OCI-LY1 (cell line): Measurements from ENCODE around the gene THAP2.

Experiments
- H2AFZ ChIP-seq: fragments of 200-600 bp; sonication (generic), shearing (Covaris generic); 2 replicates; pipeline ENCODE4 v1.6.0; 2014; ENCODE audit warnings: antibody characterized with exemption, mild to moderate bottlenecking, low read length
- H3F3A ChIP-seq: fragments of 200-600 bp; sonication (generic), shearing (Covaris generic); 2 replicates; pipeline ENCODE4 v1.6.0; 2014; ENCODE audit warnings: mild to moderate bottlenecking, antibody characterized with exemption, low read length, moderate library complexity; ENCODE audit not compliant: insufficient read depth
- H3K27ac ChIP-seq: fragments of 200-600 bp; sonication (generic); 2 replicates; pipeline ENCODE4 v1.5.1; 2014; ENCODE audit warnings: low read length, mixed run types, mild to moderate bottlenecking, low read depth; ENCODE audit not compliant: poor library complexity, severe bottlenecking
- H3K27me3 ChIP-seq: fragments of 200-600 bp; sonication (generic); 2 replicates; pipeline ENCODE4 v1.6.0; 2014; ENCODE audit warnings: antibody characterized with exemption, mild to moderate bottlenecking, low read length, moderate library complexity; ENCODE audit not compliant: insufficient read depth
- H3K36me3 ChIP-seq: fragments of 200-600 bp; sonication (generic); 2 replicates; pipeline ENCODE4 v1.6.1; 2014; ENCODE audit warnings: mild to moderate bottlenecking, antibody characterized with exemption, low read length, moderate library complexity, mixed read lengths; ENCODE audit not compliant: insufficient read depth
- H3K4me1 ChIP-seq: fragments of 200-600 bp; sonication (generic); 2 replicates; pipeline ENCODE4 v1.5.1; 2014; ENCODE audit warnings: mild to moderate bottlenecking, low read length, moderate library complexity; ENCODE audit not compliant: insufficient read depth, severe bottlenecking
- H3K4me2 ChIP-seq: fragments of 200-600 bp; sonication (generic), shearing (Covaris generic); 2 replicates; pipeline ENCODE4 v1.6.1; 2014; ENCODE audit warnings: low read length
- H3K4me3 ChIP-seq: fragments of 200-600 bp; sonication (generic); 2 replicates; pipeline ENCODE4 v1.5.1; 2014; ENCODE audit warnings: low read length, low read depth, mild to moderate bottlenecking, mixed read lengths; ENCODE audit not compliant: poor library complexity, severe bottlenecking
- H3K79me2 ChIP-seq: fragments of 200-600 bp; shearing (Covaris generic); 2 replicates; pipeline ENCODE4 v1.6.1; 2016; ENCODE audit warnings: mixed run types, low read length, mixed read lengths; ENCODE audit not compliant: insufficient read depth
- H3K9ac ChIP-seq: fragments of 200-600 bp; sonication (generic), shearing (Covaris generic); 2 replicates; pipeline ENCODE4 v1.6.1; 2014; ENCODE audit warnings: mild to moderate bottlenecking, low read length, mixed read lengths
- H3K9me2 ChIP-seq: fragments of 200-600 bp; sonication (generic), shearing (Covaris generic); 2 replicates; pipeline ENCODE4 v1.6.1; 2014; ENCODE audit warnings: low read depth, mild to moderate bottlenecking, low read length, mixed read lengths
- H3K9me3 ChIP-seq: fragments of 200-600 bp; shearing (Covaris generic); 2 replicates; pipeline ENCODE4 v1.6.1; 2014; ENCODE audit warnings: low read length, mixed read lengths
- H4K20me1 ChIP-seq: fragments of 200-600 bp; sonication (generic), shearing (Covaris generic); 2 replicates; pipeline ENCODE4 v1.6.0; 2016; ENCODE audit warnings: mild to moderate bottlenecking, low read length; ENCODE audit not compliant: insufficient read depth
- EZH2 ChIP-seq: fragments of 200-600 bp; sonication (generic), shearing (Covaris generic); IDR thresholded peaks from 2 replicates; pipeline ENCODE4 v1.8.0; 2017; ENCODE audit warnings: borderline replicate concordance, mixed run types, mild to moderate bottlenecking, antibody characterized with exemption, low read length, moderate library complexity, mixed read lengths
- TF ChIP-seq, protein P1 (sequence below): fragments of 200-600 bp; sonication (generic), shearing (Covaris generic); IDR thresholded peaks from 2 replicates; pipeline ENCODE4 v1.5.1; 2017; ENCODE audit warnings: mild to moderate bottlenecking, antibody characterized with exemption, low read length, moderate library complexity, mixed read lengths

The THAP2 gene

DNA sequence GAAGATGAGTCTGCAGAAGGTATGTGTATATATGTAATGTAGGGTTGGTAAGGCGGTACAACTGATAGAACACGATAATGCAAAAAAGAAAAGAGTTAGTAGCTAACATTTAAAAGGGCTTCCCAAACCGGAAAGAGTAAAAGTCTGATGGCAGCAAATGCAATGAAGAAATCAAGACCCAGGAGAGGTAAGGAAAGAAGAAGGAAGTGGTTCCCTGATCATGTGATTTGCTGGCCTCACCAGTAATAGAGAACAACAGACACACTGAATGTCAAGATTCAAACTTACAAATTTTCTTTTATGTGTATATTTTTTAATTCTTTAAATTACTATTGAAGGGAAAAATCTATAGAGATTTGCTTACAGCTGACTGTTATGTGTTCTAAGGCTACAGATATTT, 18.8 kb upstream of the THAP2 start:
- H3K79me2 ChIP-seq, result peaks cover 9% of the 10 kb centered on the region; the same call in 1 of the 2 replicates
- no peak for TF ChIP-seq EZH2
- TF ChIP-seq, protein P1, sequence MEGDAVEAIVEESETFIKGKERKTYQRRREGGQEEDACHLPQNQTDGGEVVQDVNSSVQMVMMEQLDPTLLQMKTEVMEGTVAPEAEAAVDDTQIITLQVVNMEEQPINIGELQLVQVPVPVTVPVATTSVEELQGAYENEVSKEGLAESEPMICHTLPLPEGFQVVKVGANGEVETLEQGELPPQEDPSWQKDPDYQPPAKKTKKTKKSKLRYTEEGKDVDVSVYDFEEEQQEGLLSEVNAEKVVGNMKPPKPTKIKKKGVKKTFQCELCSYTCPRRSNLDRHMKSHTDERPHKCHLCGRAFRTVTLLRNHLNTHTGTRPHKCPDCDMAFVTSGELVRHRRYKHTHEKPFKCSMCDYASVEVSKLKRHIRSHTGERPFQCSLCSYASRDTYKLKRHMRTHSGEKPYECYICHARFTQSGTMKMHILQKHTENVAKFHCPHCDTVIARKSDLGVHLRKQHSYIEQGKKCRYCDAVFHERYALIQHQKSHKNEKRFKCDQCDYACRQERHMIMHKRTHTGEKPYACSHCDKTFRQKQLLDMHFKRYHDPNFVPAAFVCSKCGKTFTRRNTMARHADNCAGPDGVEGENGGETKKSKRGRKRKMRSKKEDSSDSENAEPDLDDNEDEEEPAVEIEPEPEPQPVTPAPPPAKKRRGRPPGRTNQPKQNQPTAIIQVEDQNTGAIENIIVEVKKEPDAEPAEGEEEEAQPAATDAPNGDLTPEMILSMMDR, result no peak
- no peak overlapping the region for H3K4me3 ChIP-seq

GRCh38 chr12:71646512-71646911, 17.6 kb upstream of the THAP2 start:
- Histone ChIP-seq H2AFZ (no peak overlapping the region), H3K9me2 (no peaks in the 10 kb centered on the region), H3K4me2 (no peak overlapping the region), H4K20me1 (no peaks in the 10 kb centered on the region), H3F3A (no peaks in the 10 kb centered on the region), H3K27ac (no peak overlapping the region), H3K36me3 (peaks cover 85% of the 10 kb centered on the region), H3K9me3 (no peaks in the 10 kb centered on the region), H3K9ac (no peak overlapping the region), H3K27me3 (no peaks in the 10 kb centered on the region), H3K4me3 (no peak overlapping the region), H3K4me1 (no peaks in the 10 kb centered on the region), H3K79me2 (peaks cover 19% of the 10 kb centered on the region; the same call in 1 of the 2 replicates)
- TF ChIP-seq EZH2, result no peak
- TF ChIP-seq, protein P1, result no peak

More for the DNA sequence above, 18.8 kb upstream of the THAP2 start:
- H3K4me1 ChIP-seq, result no peaks in the 10 kb centered on the region
- H3F3A ChIP-seq, result no peaks in the 10 kb centered on the region
- no peaks in the 10 kb centered on the region for H3K9me3 ChIP-seq
- H3K4me2 ChIP-seq, result no peak overlapping the region
- no peaks in the 10 kb centered on the region for H3K9me2 ChIP-seq
- no peak overlapping the region for H3K9ac ChIP-seq
- H3K36me3 ChIP-seq, result peaks cover 84% of the 10 kb centered on the region
- H4K20me1 ChIP-seq, result no peaks in the 10 kb centered on the region
- no peak overlapping the region for H3K27ac ChIP-seq
- no peaks in the 10 kb centered on the region for H3K27me3 ChIP-seq
- no peak overlapping the region for H2AFZ ChIP-seq

DNA sequence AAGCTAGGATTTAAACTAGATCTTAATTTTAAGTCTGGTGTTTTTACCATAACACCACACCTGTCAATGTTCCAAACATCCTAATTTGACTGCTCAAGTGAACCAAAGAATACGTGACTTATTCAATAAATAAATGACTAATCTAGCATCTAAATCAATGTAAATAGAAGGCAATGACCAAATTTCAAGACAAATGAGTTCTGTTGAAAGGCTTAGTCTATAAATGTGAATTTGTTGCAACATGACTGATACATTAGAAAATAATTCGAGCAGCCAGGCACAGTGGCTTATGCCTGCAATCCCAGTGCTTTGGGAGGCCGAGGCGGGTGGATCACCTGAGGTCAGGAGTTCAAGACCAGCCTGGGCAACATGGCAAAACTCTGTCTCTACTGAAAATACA, 15.6 kb upstream of the THAP2 start:
- Histone ChIP-seq H3K4me2 (no peak overlapping the region), H3K9ac (no peak overlapping the region), H3K4me1 (no peaks in the 10 kb centered on the region), H3K4me3 (no peak overlapping the region), H3K9me2 (no peaks in the 10 kb centered on the region), H4K20me1 (no peaks in the 10 kb centered on the region), H3K27ac (no peak overlapping the region), H3F3A (no peaks in the 10 kb centered on the region), H3K79me2 (peaks cover 35% of the 10 kb centered on the region), H3K27me3 (no peaks in the 10 kb centered on the region), H3K9me3 (0 out of 2 replicates have a peak, but pooled peaks cover 5% of the 10 kb centered on the region), H2AFZ (no peak overlapping the region), H3K36me3 (peaks cover 85% of the 10 kb centered on the region)
- TF ChIP-seq EZH2, result no peak
- TF ChIP-seq, protein P1, result no peak
